ENCODE results near the gene OR56A4.

OR56A4 gene, protein sequence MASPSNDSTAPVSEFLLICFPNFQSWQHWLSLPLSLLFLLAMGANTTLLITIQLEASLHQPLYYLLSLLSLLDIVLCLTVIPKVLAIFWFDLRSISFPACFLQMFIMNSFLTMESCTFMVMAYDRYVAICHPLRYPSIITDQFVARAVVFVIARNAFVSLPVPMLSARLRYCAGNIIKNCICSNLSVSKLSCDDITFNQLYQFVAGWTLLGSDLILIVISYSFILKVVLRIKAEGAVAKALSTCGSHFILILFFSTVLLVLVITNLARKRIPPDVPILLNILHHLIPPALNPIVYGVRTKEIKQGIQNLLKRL

DNA sequence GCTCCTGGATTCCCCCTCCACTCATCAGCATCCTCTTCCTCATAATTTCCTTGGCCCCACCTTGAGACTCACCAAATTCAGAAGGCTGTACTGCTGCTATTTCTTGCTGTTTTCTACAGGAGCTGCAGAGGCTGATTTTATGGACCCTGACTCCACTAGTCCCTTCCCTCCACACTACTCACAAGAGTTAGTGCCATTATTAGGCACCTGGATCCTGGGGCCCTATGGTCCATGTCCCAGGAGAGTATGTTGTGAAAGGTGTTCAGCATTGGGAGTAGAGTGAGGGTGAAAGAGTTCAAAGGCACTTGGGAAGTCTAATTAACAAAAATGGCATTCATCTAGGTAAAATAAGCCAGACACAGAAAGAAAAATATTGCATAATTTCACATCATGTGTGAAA, at the start of gene OR56A4:
Gene OR56A4 (minus strand): TSS at position 101 of the 400 bp plus-strand sequence. CDS start 3,954 bp downstream, outside the sequence.
- in situ Hi-C loops (cut with HindIII; ENCODE audit: low sequenced_read_pairs): no loop called here

DNA sequence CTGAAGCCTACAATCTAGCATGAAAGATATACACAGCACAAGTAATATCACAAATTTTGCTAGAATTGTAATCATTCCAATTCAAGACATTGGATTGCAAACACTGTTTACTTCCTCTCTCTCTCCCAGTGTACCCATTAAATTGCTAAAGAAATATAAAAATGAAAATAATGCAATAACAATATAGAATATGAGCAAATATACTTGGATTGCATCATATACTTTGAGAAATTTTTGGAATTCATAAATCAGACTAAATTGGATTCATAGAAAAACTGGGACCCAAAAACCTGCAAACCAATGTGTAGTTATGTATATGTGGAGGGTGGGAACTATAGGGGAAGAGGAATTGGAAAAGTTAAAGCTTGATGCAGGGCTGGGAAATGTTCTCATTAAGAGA, 48.8 kb upstream of the OR56A4 start:
- in situ Hi-C loops (cut with HindIII; ENCODE audit: low sequenced_read_pairs): no loop called here

DNA sequence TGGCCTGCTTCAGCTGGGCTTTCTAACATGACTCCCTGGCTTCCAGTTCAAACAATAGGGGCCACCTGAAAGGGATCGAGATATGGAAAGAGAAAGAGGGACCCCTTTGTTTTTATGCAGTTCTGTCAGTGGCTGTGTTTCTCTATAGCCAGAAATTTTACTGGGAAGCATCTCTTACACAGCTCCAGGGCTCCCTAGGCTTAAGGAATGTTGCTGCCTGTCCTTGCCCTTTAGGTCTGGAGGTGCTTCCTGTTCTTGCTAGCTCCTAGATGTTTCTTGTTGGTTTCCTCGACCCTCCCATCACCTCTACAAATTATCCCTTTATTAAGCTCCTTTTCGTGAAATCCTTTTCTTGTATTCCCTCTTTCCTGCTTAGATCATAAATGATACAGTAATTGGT, 45.6 kb upstream of the OR56A4 start:
- in situ Hi-C loops (cut with HindIII; ENCODE audit: low sequenced_read_pairs): no loop called here

DNA sequence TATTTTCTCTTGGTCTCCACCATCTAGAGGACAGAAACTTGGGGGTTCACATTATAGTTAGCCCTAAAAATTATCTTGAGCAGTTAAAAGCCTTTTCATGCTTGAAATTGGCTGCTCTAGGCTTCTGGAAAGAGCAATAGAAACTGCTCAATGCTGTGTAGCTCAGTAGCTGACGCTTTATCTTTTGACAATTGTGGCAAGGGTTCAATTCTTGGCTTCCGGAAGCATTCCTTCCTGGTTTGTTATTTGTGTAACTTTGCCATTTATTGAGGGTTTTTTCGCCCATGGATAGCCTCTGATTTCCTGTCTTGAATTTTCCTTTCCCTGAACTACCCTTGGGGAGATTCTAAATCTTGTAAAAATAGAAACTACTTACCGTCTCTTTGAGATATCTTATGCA, 34.1 kb upstream of the OR56A4 start:
- in situ Hi-C loops (cut with HindIII; ENCODE audit: low sequenced_read_pairs): loop anchor here (5.0 kb wide), 2 partner anchors 39 to 71 kb away; no protein-coding TSS in a partner anchor

DNA sequence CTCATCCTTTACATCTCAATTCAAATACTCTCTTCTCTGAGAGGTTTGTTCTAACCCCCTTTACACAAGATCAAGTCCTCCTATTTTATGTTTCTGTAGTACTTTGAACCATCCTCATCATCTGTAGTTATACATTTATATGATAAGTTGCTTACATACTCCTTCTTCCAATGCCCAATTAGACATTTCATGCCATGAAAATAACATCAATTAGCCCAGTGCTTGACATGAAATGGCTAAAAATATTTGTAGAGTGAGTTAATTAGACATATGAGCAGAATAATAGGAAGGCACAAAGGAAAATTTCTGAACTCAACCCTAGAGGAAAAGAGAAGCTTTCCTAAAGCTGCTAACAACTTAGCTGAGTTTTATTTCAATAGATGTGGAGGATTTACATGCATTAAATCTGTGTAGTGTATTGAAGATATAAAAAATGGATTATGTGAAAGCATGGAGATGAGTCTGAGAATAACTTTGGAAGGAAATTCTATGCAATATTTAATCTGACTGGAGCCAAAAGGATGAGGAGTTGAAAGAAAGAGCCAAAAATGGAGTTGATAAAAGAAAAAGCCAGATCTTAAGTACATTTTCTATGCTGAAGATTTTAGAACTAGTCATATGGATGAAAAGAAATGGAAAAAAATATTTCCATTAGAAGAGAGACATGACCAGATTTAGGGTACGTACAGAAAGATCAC, 24.1 kb upstream of the OR56A4 start, which contains the start of gene OR56A1:
Gene OR56A1 (minus strand): TSS at position 51 of the 698 bp plus-strand sequence. CDS start 3,066 bp downstream, outside the sequence.
- in situ Hi-C loops (cut with HindIII; ENCODE audit: low sequenced_read_pairs): no loop called here

DNA sequence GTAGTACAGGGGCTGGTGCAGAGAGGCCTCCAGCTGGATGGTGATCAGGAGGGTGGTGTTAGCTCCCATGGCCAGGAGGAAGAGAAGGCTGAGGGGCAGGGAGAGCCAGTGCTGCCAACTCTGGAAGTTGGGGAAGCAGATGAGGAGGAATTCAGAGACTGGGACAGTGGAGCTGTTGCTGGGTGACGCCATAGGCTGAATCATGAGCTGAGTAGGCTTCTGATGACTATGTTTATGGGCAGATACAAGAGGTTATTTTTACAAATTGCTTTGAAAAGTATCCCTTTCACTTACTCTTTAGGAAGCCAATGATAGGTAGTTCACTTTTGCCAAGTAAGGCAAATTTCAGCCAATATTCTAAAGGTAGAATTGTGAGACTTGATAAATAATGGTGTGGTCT, 20.8 kb upstream of the OR56A4 start:
- in situ Hi-C loops (cut with HindIII; ENCODE audit: low sequenced_read_pairs): no loop called here

DNA sequence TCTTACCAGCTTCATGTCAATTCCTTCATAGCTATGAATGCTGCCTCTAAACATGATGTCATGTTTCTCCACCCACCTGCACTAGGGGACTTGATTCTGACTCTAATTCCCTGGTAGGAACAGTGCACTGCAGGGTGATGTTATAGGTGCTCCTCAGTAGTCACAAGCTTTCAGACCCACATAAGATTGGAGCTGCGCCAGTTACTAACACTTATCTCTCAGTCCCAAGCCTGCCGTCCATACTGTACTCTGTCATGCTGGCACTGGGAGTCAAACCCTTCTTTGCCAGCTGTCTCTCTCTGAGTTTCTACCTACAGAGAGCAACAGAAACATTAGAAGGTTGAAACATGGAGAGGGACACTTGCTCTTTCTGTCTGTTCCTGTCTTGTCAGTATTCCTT, 18.3 kb upstream of the OR56A4 start:
- in situ Hi-C loops (cut with HindIII; ENCODE audit: low sequenced_read_pairs): no loop called here

DNA sequence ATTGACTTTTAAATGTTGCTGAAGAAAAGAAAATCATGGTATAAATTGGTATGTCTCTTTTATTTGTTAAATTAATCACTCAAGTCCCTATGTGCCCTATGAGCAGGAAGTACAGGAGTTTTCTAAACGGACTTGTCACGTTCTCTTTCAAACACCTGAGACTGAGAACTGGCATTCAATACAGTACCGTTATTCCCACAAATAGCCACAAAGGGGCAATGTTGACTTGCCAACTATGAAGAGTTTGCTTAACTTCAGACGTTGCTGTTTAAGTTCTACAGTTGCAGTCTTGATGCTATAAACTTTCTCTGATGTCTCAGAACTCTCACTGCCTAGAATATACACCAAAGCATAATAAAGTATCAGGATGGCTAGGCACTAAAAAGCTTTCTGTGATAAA, 16.2 kb upstream of the OR56A4 start:
- in situ Hi-C loops (cut with HindIII; ENCODE audit: low sequenced_read_pairs): no loop called here

DNA sequence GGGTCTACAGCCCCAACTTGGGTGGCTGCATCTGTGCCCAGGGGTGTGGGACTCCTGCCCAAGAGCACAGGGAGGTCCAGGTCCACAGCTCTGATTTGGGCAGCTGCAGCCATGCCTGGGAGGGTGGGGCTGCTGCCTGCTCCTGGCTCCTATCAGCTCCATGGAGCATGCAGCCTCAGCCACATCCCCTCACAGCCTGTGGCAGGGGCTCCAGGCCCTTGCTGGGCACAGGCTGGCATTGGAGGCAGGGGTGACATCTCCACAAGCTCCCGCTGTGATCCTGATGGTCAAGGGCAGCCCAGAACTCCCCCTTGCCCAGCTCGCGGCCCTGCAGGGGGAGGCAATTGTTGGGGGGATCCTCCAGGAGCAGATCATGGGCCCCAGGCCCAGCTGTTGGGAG, 6.3 kb upstream of the OR56A4 start:
- in situ Hi-C loops (cut with HindIII; ENCODE audit: low sequenced_read_pairs): no loop called here

DNA sequence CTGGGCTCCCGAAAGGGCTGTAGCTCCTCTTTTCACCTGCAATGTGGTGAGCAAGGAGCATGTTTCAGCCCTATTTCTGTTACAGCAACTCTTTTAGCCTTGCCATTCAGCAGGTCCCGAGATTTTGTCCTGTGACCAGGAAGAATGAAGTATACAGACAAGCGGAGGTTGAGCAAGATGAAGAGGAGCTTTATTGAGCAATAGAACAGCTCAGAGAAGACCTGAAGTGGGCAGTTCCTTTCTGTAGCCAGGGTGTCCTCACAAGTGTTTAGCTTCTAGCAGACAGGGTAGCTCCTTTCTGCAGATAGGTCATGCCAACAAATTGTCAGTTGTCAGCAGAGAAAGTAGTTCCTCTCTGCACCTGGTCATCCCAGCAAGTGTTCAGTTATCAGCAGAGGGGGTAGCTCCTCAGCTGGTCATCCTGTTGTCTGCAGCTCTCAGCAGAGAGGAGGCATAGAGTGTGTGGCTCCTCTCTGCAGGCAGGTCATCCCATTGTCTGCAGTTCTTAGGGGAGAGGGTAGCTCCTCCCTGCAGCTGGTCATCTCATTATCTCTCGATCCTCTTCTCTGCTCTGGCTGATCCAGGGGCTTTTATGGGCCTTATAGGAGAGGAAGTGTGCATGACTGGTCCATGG, 5.4 kb upstream of the OR56A4 start:
- in situ Hi-C loops (cut with HindIII; ENCODE audit: low sequenced_read_pairs): no loop called here

DNA sequence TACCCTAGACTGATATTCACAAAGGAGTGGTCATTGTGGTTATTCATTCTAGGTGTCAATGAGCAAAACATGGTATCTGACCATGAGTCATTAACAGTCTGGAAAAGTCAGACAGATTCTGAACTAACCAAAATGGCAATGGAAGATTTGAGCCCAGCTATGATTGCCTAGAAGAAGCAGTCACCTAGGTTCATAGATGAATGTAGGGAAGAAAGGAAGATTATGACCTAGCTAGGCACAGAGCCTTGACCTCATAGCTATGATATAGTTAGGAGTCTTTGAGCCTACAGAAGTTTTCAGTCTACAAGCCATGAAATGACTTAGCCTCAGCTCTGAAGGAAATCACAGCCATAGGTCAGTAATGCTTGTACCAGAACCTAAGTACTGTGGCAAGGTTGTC, 351 bp downstream of the OR56A4 start:
- in situ Hi-C loops (cut with HindIII; ENCODE audit: low sequenced_read_pairs): no loop called here

DNA sequence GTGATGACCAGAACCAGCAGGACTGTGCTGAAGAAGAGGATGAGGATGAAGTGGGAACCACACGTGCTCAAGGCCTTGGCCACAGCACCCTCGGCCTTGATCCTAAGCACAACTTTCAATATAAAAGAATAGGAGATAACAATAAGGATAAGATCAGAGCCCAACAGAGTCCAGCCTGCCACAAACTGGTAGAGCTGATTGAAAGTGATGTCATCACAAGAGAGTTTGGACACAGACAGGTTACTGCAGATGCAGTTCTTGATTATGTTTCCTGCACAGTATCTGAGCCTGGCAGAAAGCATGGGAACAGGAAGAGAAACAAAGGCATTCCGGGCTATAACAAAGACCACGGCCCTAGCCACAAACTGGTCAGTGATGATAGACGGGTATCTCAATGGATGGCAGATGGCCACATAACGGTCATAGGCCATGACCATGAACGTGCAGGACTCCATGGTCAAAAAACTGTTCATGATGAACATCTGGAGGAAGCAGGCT, 4.5 kb downstream of the OR56A4 start:
- in situ Hi-C loops (cut with HindIII; ENCODE audit: low sequenced_read_pairs): loop anchor here (5.0 kb wide), 1 partner anchor 40 kb away; no protein-coding TSS in a partner anchor

DNA sequence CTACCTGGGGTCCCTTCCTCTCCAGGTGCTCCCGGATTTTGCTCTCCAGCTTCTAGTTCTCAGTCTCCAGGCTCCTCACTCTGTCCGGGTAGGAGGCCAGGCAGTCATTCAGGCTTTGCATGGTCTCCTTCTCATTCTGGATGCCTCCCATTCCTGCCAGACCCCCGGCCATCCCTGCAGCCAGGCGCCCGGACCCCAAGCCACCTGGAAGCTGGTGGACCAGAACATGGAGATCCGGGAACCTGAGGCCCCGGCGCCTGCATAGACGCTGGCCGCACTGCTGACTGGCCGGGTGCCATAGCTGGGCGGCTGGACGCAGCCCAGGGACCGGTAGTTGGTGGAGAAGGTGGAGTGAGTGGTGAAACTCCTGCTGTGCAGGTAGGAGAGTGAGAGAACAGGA, 12.0 kb downstream of the OR56A4 start:
- in situ Hi-C loops (cut with HindIII; ENCODE audit: low sequenced_read_pairs): no loop called here

DNA sequence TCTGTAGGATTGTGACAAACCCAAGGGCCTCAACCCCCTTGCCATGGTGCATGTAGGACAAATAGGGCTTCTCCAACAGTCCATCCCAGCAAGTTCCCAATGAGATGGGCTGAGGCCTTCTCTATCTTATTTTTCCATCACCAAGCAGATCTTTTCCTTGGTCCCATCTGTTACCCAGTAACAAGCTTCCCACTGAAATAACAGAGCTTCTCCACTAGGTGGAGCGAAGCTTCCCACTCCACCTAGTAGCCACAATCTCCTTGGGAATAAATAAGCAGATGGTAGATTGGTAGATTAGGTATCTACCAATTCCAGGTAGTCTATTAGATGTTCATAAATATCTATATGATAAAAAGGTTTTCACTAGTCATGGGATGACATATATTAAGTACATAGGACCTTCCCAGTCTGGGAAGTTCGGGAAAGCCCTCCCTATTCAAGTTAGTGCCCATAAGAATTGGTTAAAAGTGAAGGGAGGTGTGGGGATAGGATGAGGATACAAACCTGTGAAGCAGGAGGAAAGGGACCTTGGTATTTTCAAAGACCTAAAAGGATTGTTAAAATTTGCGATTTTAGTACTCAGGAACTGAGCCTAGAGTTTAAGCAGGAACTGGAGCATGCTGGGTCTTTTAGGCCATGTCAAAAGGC, 14.0 kb downstream of the OR56A4 start:
- in situ Hi-C loops (cut with HindIII; ENCODE audit: low sequenced_read_pairs): no loop called here

DNA sequence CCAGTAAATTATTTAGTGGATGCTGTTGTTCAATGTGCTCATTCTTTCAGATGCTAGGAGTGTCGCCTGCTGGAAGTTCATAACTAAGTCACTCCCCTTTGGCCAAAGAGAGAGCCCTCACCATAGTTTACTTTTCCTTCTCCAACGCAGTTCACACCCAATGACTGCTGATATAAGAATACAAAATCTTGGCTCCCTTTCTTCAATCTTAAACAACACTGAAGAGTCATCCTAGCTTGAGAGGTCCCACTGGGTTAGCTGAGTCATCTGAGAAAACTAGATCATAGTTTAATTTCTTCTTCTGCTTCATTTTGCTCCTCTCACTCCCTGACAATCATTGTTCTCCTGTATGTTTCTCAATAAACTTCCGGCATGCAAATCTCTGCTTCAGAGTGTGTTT, 14.6 kb downstream of the OR56A4 start:
- in situ Hi-C loops (cut with HindIII; ENCODE audit: low sequenced_read_pairs): no loop called here

DNA sequence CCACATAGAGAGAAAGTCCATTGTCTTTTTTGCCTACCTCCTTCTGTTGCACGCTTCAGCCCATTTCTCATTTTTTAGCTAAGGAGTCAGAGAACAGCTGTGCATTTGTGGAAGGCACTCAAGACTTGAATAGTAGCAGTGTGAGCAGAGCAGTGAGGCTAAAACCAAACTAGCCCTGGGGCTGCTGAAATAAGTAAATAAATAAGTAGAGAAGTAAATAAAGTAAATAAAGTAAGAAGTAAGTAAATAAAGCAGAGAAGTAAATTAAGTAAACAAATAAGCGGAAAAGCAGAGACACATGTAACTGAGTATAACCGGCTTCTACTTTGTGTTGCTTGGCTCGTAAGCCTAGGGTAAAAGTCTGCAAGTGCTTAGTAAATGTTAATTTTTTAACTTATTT, 17.5 kb downstream of the OR56A4 start:
- in situ Hi-C loops (cut with HindIII; ENCODE audit: low sequenced_read_pairs): no loop called here

DNA sequence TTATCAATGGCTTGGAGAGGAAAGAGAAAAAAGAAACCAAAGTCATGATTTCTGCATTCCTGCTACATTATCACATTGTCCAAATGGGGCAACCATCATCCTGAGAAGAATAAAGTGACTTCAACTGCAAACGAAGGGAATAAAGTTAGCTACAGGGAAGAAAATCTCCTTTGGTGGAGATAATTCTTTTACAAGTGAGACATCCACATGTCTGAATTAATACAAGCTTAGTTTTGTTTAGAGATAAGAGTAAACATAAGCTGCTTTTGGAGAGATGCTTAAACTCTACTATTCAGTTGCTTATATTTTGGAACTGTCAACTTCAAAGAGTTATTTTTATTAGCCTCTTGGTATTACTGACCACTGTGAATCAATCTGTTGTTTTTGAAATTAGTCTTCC, 19.9 kb downstream of the OR56A4 start, which contains the start of gene OR52L1:
Gene OR52L1 (minus strand): TSS at position 101 of the 400 bp plus-strand sequence. CDS start 55 bp downstream, at position 46.
- in situ Hi-C loops (cut with HindIII; ENCODE audit: low sequenced_read_pairs): no loop called here

DNA sequence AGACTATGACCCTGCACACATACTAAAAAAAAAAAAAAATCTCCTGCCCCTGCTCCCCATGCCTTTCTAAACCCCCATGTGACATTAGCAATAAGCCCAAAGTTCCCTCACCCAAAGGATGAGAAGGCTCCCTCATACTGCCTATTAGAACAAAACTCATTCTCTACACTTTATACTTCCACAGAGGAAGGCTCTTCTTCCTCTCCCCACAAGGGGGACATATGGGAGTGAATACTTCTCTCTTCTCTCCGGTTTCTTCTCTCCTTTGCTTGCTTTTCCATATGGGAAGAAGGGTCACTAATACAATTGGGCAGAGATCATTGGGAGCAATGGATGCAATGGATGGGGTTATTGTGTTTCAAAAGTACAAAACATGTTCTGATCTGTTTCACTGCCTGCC, 23.3 kb downstream of the OR56A4 start:
- in situ Hi-C loops (cut with HindIII; ENCODE audit: low sequenced_read_pairs): no loop called here

DNA sequence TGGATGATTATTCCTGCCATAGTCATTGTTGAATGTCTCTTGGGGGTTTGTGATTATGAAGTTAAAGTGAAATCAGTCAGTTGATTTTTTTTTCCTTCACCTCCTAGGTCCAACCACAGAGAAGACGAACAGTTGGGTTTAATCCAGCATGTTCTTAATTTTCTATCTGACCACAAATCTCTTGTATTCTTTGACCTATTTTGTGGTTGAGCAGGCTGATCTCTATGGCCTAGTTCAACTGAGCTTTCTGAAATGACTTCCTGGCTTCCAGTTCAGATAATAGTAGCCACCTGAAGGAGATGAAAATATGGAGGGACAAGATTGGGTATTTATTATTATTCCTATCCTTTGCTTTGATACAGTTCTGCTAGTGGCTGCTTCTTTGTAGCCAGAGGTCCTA, 33.2 kb downstream of the OR56A4 start:
- in situ Hi-C loops (cut with HindIII; ENCODE audit: low sequenced_read_pairs): no loop called here

DNA sequence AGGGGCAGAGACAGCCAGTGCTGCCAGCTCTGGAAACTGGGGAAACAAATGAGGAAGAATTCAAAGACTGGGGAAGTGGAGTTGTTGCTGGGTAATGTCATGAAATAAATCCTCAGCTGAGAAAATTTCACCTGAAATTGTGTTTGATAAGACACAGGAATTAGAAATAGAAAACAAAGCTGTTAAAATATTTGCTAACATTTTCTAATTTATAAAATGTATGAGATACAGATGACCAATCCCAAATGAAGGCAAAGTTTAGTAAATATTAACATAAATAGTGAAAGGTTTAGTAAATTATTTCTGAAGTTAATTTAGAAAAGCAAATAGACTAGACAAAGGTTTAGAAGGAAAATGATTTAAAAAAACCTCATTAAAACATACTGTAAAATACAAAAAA, 38.4 kb downstream of the OR56A4 start, which contains the start of gene OR56A5:
Gene OR56A5 (minus strand): TSS at position 101 of the 400 bp plus-strand sequence. CDS start 0 bp downstream, at position 101.
- in situ Hi-C loops (cut with HindIII; ENCODE audit: low sequenced_read_pairs): no loop called here

DNA sequence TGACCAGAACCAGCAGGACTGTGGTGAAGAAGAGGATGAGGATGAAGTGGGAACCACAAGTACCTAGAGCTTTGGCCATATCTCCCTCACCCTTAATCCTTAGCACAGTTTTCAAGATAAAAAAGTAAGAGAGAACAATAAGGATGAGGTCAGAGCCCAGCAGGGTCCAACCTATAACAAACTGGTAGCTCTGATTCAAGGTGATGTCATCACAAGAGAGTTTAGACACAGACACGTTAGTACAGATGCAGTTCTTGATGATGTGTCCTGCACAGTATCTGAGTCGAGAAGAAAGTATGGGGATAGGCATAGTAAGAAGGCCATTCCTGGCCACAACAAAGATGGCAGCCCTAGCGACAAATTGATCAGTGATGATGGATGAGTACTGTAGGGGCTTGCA, 39.0 kb downstream of the OR56A4 start:
- in situ Hi-C loops (cut with HindIII; ENCODE audit: low sequenced_read_pairs): no loop called here
